AG04449 (cell line): ENCODE data around the gene ATP2A3.

ENCODE experiments used
- CTCF ChIA-PET: fragments of 350-600 bp; formaldehyde crosslinking; extraction: SDS; loops from one replicate; lab custom pipeline; 2021; ENCODE audit warnings: antibody characterized with exemption; lab: Yijun Ruan, JAX
- POLR2A ChIA-PET: fragments of 400-600, 350-600 bp; formaldehyde crosslinking; extraction: SDS; loops from one replicate; lab custom pipeline; 2020; ENCODE audit warnings: antibody characterized with exemption, inconsistent platforms; lab: Yijun Ruan, JAX
- DNase-seq: peaks from one replicate; pipeline ENCODE4 v3.0.0-alpha.2; 2010; ENCODE audit warnings: low read depth, low spot score
- H3K4me3 ChIP-seq: 2 replicates; pipeline ENCODE4 v1.5.1; 2011; ENCODE audit warnings: low read depth, mild to moderate bottlenecking, control low read depth, low read length
- CTCF ChIP-seq: IDR thresholded peaks from one replicate; pipeline ENCODE4 v1.5.1; 2011; ENCODE audit warnings: mild to moderate bottlenecking, moderate library complexity, low read length, control low read depth, inconsistent platforms; ENCODE audit not compliant: insufficient read depth; ENCODE audit errors: missing control alignments

ATP2A3 gene

GRCh38 chr17:3935140-3935542 is 29.1 kb downstream of the ATP2A3 start:
- no peak overlapping the region for H3K4me3 ChIP-seq
- ChIA-PET POLR2A (no interaction called here), CTCF (interaction anchor here (0.6 to 3.2 kb wide), 11 partner anchors 10 to 140 kb away, joined by 3 to 18 read pairs (median 3); partner anchors contain the start of gene P2RX1)
- TF ChIP-seq CTCF = peak; percentile 71
- no peak for DNase-seq

DNA sequence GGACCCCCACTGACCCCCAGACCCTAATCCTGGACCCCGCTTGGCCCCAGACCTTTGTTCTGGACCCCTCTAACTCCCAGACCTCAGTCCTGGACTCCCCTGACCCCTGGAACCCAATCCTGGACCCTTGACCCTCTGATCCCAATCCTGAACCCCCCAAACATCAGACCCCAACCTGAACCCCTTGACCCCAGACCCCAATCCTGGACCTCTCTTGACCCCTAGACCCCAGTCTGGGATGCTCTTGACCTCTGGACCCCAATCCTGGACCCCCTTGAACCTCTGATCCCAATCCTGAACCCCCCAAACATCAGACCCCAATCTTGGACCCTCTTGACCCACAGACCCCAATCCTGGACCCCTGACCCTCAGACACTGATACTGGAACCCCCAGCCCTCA is 34.5 kb downstream of the ATP2A3 start:
- ChIA-PET CTCF (interaction anchor here (3.0 kb wide), 1 partner anchor 16 kb away, joined by 16 read pairs; no protein-coding TSS in a partner anchor), POLR2A (no interaction called here)
- TF ChIP-seq CTCF = no peak
- no peak overlapping the region for H3K4me3 ChIP-seq
- no peak for DNase-seq

DNA sequence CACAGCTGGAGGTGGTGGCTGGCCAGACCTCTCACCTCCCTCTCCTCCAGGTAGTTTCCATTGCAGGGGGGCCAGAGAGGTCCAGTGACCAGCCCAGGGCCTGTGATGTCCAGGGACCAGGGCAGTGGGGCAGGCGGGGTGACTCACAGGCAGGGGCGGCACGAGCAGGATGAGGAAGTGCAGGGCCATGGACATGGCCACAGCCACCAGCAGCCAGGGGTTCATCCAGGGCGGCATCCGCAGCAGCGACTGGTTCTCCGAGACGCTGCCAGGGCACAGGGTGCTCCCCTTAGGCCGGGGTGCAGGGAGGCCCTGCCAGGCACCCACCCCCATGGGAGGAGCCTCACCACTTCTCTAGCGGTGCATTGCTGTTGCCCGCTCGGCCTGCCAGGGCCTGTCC is 35.1 kb downstream of the ATP2A3 start:
- ChIA-PET POLR2A (no interaction called here), CTCF (interaction anchor here (1.2 to 5.5 kb wide), 3 partner anchors 15 to 75 kb away, joined by 3 to 55 read pairs (median 5); partner anchors contain the start of gene P2RX1)
- no peak for TF ChIP-seq CTCF
- no peak overlapping the region for H3K4me3 ChIP-seq
- no peak for DNase-seq

- ChIA-PET CTCF (interaction anchor here (1.2 to 5.5 kb wide), 3 partner anchors 14 to 76 kb away, joined by 3 to 55 read pairs (median 5); partner anchors contain the start of gene P2RX1), POLR2A (no interaction called here)
- no peak for DNase-seq
- no peak for TF ChIP-seq CTCF
- no peak overlapping the region for H3K4me3 ChIP-seq
These were observed 35.8 kb downstream of the ATP2A3 start for GRCh38 chr17:3928406-3928805.

- TF ChIP-seq CTCF = no peak
- H3K4me3 ChIP-seq = no peak overlapping the region
- no peak for DNase-seq
- ChIA-PET POLR2A (no interaction called here), CTCF (interaction anchor here (1.7 to 5.5 kb wide), 2 partner anchors 13 to 77 kb away, joined by 5 to 55 read pairs; partner anchors contain the start of gene P2RX1)
These were observed 36.5 kb downstream of the ATP2A3 start for GRCh38 chr17:3927628-3928340.

- no peak overlapping the region for H3K4me3 ChIP-seq
- TF ChIP-seq CTCF = no peak
- no peak for DNase-seq
- ChIA-PET CTCF (interaction anchor here (5.5 kb wide), 1 partner anchor 13 kb away, joined by 55 read pairs; the partner anchor contains the start of gene P2RX1), POLR2A (no interaction called here)
These were observed 37.2 kb downstream of the ATP2A3 start for GRCh38 chr17:3926860-3927627.
